HG02610 (cell line): ENCODE data around the gene GFER.

ENCODE experiments used
- ATAC-seq: cut with Tn5 transposase; IDR thresholded peaks from one replicate; pipeline ENCODE4 v1.9.1; 2021; ENCODE audit warnings: mild to moderate bottlenecking, moderate library complexity; ENCODE audit not compliant: unreplicated experiment

The GFER gene

GRCh38 chr16:1990101-1990350, 6.0 kb downstream of the GFER start:
- no peak for ATAC-seq

GRCh38 chr16:1990351-1991134, 6.5 kb downstream of the GFER start:
- ATAC-seq, result no peak

GRCh38 chr16:1991135-1991551, 7.2 kb downstream of the GFER start:
- ATAC-seq, result no peak

- ATAC-seq, result no peak
Observed at GRCh38 chr16:1991588-1991947, 7.6 kb downstream of the GFER start.

- ATAC-seq, result peak; percentile 44
Observed at GRCh38 chr16:1991948-1992703, 8.1 kb downstream of the GFER start.

GRCh38 chr16:1992704-1993317, 8.8 kb downstream of the GFER start:
- no peak for ATAC-seq

- no peak for ATAC-seq
Observed at GRCh38 chr16:1993731-1994131, 9.7 kb downstream of the GFER start.

GRCh38 chr16:1997494-1998359, 13.7 kb downstream of the GFER start:
- ATAC-seq, result no peak

- no peak for ATAC-seq
Observed at GRCh38 chr16:1998360-1998835, 14.4 kb downstream of the GFER start.

- ATAC-seq, result no peak
Observed at GRCh38 chr16:1998852-1999801, 15.1 kb downstream of the GFER start.

GRCh38 chr16:1999866-2000514, 16.0 kb downstream of the GFER start:
- no peak for ATAC-seq

- no peak for ATAC-seq
Observed at GRCh38 chr16:2001035-2001434, 17.0 kb downstream of the GFER start.

GRCh38 chr16:2001456-2002355, 17.7 kb downstream of the GFER start:
- ATAC-seq, result no peak

- ATAC-seq, result no peak
Observed at GRCh38 chr16:2002406-2003230, 18.6 kb downstream of the GFER start.

- no peak for ATAC-seq
Observed at GRCh38 chr16:2003231-2003826, 19.3 kb downstream of the GFER start.

- ATAC-seq, result no peak
Observed at GRCh38 chr16:2003827-2004641, 20.0 kb downstream of the GFER start.
